ENCODE measurements around the gene RRP1. TPM values are rescaled to one million over a fixed set of nuclear protein-coding genes. Genes with fewer than 3 reads are reported as not detected.
"Not testable (repeated sequence)": the region's sequence is repeated elsewhere in the genome, so short reads cannot be mapped to it uniquely, and the experiment has no call there.

RRP1 gene
- total RNA-seq, 4 donors from 2014 or later, result 19.5 to 43.2 (median 25.5) TPM

DNA sequence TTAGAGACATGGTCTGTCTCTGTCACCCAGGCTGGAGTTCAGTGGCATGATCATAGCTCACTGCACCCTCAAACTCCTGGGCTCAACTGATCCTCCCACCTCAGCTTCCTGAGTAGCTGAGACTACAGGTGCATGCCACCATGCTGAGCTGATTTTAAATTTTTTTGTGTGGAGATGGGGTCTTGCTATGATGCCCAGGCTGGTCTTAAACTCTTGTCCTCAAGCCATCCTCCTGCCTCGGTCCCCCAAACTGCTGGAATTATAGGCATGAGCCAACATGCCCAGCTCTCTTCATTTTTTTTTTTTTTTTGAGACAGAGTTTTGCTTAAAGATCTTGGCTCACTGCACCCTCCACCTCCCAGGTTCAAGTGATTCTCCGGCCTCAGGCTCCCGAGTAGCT, 50.9 kb downstream of the RRP1 start:
- WGBS, 2 donors, result 71 to 73% methylated on average over 3 of the region's 3 CpGs
- TF ChIP-seq, protein P1, sequence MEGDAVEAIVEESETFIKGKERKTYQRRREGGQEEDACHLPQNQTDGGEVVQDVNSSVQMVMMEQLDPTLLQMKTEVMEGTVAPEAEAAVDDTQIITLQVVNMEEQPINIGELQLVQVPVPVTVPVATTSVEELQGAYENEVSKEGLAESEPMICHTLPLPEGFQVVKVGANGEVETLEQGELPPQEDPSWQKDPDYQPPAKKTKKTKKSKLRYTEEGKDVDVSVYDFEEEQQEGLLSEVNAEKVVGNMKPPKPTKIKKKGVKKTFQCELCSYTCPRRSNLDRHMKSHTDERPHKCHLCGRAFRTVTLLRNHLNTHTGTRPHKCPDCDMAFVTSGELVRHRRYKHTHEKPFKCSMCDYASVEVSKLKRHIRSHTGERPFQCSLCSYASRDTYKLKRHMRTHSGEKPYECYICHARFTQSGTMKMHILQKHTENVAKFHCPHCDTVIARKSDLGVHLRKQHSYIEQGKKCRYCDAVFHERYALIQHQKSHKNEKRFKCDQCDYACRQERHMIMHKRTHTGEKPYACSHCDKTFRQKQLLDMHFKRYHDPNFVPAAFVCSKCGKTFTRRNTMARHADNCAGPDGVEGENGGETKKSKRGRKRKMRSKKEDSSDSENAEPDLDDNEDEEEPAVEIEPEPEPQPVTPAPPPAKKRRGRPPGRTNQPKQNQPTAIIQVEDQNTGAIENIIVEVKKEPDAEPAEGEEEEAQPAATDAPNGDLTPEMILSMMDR (IDR thresholded peaks at IDR 0.05), result no peak
- no peak for TF ChIP-seq POLR2A (IDR thresholded peaks at IDR 0.05)
- H3K4me3 ChIP-seq (ENCODE audit: low read depth, poor library complexity, severe bottlenecking), result no peak overlapping the region
- no peak for DNase-seq (ENCODE audit: low spot score in 2 of 2)
- intact Hi-C loops (cut with DNase I; ENCODE audit: low total_unique reads), result no loop called here

GRCh38 chr21:43842742-43843141, 53.4 kb downstream of the RRP1 start:
- TF ChIP-seq, protein P1 (IDR thresholded peaks at IDR 0.05), result no peak
- no peak for TF ChIP-seq POLR2A (IDR thresholded peaks at IDR 0.05)
- DNase-seq (ENCODE audit: low spot score in 2 of 2), result no peak
- WGBS, 2 donors, result 67 to 70% methylated on average over 2 of the region's 2 CpGs
- no peak overlapping the region for H3K4me3 ChIP-seq (ENCODE audit: low read depth, poor library complexity, severe bottlenecking)
- intact Hi-C loops (cut with DNase I; ENCODE audit: low total_unique reads), result loop anchor here (2.0 kb wide), 1 partner anchor 76 kb away; no protein-coding TSS in a partner anchor

- WGBS, 2 donors, result 75 to 84% methylated on average over 5 of the region's 5 CpGs
- intact Hi-C loops (cut with DNase I; ENCODE audit: low total_unique reads); H3K4me3 ChIP-seq (ENCODE audit: low read depth, poor library complexity, severe bottlenecking); DNase-seq (ENCODE audit: low spot score in 2 of 2): not testable (repeated sequence)
These were observed 55.5 kb downstream of the RRP1 start for GRCh38 chr21:43844906-43845305.

- WGBS, 2 donors, result 90 to 93% methylated on average over 12 to 13 of the region's 13 CpGs
- DNase-seq (ENCODE audit: low spot score in 2 of 2), result no peak
- no peak overlapping the region for H3K4me3 ChIP-seq (ENCODE audit: low read depth, poor library complexity, severe bottlenecking)
- TF ChIP-seq, protein P1 (IDR thresholded peaks at IDR 0.05), result no peak
- no peak for TF ChIP-seq POLR2A (IDR thresholded peaks at IDR 0.05)
- intact Hi-C loops (cut with DNase I; ENCODE audit: low total_unique reads), result no loop called here
These were observed 56.0 kb downstream of the RRP1 start for GRCh38 chr21:43845386-43845785.

DNA sequence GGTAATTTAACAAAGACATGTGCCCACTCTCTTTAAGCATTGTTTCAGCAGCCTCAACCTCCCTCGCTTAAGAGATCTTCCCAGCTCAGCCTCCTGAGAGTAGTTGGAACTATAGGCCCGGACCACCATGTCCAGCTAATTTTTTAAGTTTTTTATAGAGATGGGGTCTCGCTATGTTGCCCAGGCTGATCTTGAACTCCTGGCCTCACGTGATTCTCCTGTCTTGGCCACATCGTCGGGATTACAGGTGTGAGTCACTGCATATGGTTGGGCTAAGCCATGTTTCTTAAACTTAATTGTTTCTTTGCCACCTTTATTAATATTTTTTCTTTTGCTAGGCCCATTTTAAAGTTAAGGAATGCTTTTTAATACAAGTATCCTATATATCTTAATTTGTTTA, 57.1 kb downstream of the RRP1 start:
- intact Hi-C loops (cut with DNase I; ENCODE audit: low total_unique reads), result no loop called here
- no peak for DNase-seq (ENCODE audit: low spot score in 2 of 2)
- 89 to 93% methylated on average over 6 of the region's 6 CpGs for WGBS, 2 donors
- TF ChIP-seq, protein P1 (IDR thresholded peaks at IDR 0.05), result no peak
- no peak for TF ChIP-seq POLR2A (IDR thresholded peaks at IDR 0.05)
- no peak overlapping the region for H3K4me3 ChIP-seq (ENCODE audit: low read depth, poor library complexity, severe bottlenecking)

DNA sequence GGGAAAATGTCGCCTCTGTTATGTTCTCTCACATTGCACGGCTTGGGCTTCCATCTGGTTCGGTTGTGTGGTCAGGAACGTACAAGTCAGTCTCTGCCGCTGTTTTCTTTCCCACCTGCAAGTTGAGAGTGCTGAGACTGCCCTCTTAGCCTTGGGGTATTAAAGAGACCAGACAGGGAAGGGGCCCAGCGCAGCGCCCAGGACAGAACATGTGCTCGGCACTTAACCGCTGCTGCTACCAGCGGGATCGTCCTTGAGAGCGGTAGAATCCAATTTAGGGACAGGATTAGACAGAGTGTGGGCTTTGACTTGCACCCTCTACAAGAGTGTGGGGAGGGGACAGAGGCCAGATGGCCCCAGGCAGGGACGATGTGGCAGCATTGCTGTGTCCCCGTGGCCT, 57.9 kb downstream of the RRP1 start:
- WGBS, 2 donors, result 92 to 94% methylated on average over 14 of the region's 14 CpGs
- intact Hi-C loops (cut with DNase I; ENCODE audit: low total_unique reads), result no loop called here
- DNase-seq (ENCODE audit: low spot score in 2 of 2), result no peak
- no peak for TF ChIP-seq POLR2A (IDR thresholded peaks at IDR 0.05)
- TF ChIP-seq, protein P1 (IDR thresholded peaks at IDR 0.05), result no peak
- no peak overlapping the region for H3K4me3 ChIP-seq (ENCODE audit: low read depth, poor library complexity, severe bottlenecking)

Data from lower leg skin (tissue), 4 donors.